Measurements from ENCODE around the gene TXNL1. TPM values are rescaled to one million over a fixed set of nuclear protein-coding genes. Genes with fewer than 3 reads are reported as not detected.
A peak's percentile ranks its signal among the peaks of the same experiment; 100 is the strongest.
"Not testable (repeated sequence)": the region's sequence is repeated elsewhere in the genome, so short reads cannot be mapped to it uniquely, and the experiment has no call there.

The TXNL1 gene
- total RNA-seq, 1 experiment from 2014 or later = 86.6 TPM

DNA sequence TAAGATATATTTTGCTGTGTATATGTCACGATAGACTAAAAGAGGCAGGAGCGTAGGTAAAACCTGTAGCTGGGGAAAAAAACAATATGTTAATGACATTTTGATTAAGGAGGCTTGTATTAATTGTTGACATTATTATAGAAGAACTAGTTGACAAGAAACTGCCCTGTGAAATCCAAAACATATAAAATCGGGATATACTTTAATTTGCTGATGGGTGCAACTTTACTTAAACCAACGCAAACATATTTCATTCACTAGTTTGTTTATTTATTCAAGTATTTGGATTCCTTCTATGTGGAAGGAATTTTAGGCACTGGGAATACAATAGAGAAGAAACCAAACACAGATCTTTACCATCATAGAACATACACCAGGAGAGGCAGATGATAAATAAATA lies 20.7 kb upstream of the TXNL1 start:
- Mint-ChIP-seq H3K4me1 (ENCODE audit: insufficient read depth, unreplicated experiment) (no peaks in the 10 kb centered on the region), H3K36me3 (ENCODE audit: insufficient read depth, unreplicated experiment) (no peaks in the 10 kb centered on the region), H3K27me3 (ENCODE audit: insufficient read depth, unreplicated experiment) (no peaks in the 10 kb centered on the region), H3K27ac (ENCODE audit: low read depth, unreplicated experiment) (no peak overlapping the region), H3K4me3 (ENCODE audit: unreplicated experiment) (no peak overlapping the region), H3K9me3 (ENCODE audit: unreplicated experiment) (no peaks in the 10 kb centered on the region)
- intact Hi-C loops (cut with micrococcal nuclease) = no loop called here
- CTCF ChIA-PET = no interaction called here
- BruUV-seq (replicated peaks) = no TSS peak
- TF ChIP-seq, protein P1, sequence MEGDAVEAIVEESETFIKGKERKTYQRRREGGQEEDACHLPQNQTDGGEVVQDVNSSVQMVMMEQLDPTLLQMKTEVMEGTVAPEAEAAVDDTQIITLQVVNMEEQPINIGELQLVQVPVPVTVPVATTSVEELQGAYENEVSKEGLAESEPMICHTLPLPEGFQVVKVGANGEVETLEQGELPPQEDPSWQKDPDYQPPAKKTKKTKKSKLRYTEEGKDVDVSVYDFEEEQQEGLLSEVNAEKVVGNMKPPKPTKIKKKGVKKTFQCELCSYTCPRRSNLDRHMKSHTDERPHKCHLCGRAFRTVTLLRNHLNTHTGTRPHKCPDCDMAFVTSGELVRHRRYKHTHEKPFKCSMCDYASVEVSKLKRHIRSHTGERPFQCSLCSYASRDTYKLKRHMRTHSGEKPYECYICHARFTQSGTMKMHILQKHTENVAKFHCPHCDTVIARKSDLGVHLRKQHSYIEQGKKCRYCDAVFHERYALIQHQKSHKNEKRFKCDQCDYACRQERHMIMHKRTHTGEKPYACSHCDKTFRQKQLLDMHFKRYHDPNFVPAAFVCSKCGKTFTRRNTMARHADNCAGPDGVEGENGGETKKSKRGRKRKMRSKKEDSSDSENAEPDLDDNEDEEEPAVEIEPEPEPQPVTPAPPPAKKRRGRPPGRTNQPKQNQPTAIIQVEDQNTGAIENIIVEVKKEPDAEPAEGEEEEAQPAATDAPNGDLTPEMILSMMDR (IDR thresholded peaks at IDR 0.05; ENCODE audit: unreplicated experiment) = no peak
- POLR2A ChIA-PET = no interaction called here
- DNase-seq (ENCODE audit: unreplicated experiment) = no peak

DNA sequence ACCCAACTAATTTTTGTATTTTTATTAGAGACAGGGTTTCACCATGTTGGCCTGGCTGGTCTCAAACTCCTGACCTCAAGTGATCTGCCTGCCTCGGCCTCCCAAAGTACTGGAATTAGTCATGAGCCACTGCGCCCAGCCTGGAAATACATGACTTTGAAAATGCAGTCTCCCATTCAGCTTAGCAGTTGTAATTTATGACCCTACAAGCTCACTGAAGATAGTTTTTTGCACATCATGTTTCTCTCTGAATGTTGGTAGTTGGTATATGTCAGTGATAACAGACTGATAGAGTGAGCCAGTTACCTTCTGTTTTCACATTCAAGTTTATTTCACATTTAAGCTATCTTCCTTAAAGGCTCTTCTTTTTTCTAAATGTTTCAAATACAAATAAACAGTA lies 19.9 kb upstream of the TXNL1 start:
- H3K4me1 Mint-ChIP-seq (ENCODE audit: insufficient read depth, unreplicated experiment) = peaks cover 7% of the 10 kb centered on the region
- TF ChIP-seq, protein P1 (IDR thresholded peaks at IDR 0.05; ENCODE audit: unreplicated experiment) = no peak
- intact Hi-C loops (cut with micrococcal nuclease) = no loop called here
- H3K27ac Mint-ChIP-seq (ENCODE audit: low read depth, unreplicated experiment) = no peak overlapping the region
- H3K9me3 Mint-ChIP-seq (ENCODE audit: unreplicated experiment) = no peaks in the 10 kb centered on the region
- no peak for DNase-seq (ENCODE audit: unreplicated experiment)
- no peaks in the 10 kb centered on the region for H3K27me3 Mint-ChIP-seq (ENCODE audit: insufficient read depth, unreplicated experiment)
- POLR2A ChIA-PET = interaction anchor here (0.9 kb wide), 1 partner anchor 11 kb away, joined by 3 read pairs; no protein-coding TSS in a partner anchor
- H3K4me3 Mint-ChIP-seq (ENCODE audit: unreplicated experiment) = no peak overlapping the region
- CTCF ChIA-PET = interaction anchor here (1.0 to 1.1 kb wide), 2 partner anchors 10 to 43 kb away, joined by 3 to 6 read pairs; no protein-coding TSS in a partner anchor
- no TSS peak for BruUV-seq (replicated peaks)
- H3K36me3 Mint-ChIP-seq (ENCODE audit: insufficient read depth, unreplicated experiment) = no peaks in the 10 kb centered on the region

DNA sequence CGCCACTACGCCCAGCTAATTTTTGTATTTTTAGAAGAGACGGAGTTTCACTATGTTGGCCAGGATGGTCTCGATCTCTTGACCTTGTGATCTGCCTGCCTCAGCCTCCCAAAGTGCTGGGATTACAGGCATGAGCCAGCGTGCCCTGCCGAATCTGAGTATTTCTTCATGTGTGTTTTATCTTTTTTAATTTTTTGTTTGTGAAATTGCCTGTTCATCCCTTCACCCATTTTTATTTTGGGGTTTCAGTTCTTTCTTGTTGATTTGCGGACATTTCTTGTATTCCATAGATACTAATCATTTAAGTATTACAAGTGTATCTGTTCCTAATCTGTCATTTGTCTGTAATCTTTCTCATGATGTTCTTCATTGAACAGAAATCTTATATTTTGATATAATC lies 15.9 kb upstream of the TXNL1 start:
- POLR2A ChIA-PET = not testable (repeated sequence)
- CTCF ChIA-PET = interaction anchor here (1.0 kb wide), 1 partner anchor 1419 kb away, joined by 3 read pairs; no protein-coding TSS in a partner anchor

DNA sequence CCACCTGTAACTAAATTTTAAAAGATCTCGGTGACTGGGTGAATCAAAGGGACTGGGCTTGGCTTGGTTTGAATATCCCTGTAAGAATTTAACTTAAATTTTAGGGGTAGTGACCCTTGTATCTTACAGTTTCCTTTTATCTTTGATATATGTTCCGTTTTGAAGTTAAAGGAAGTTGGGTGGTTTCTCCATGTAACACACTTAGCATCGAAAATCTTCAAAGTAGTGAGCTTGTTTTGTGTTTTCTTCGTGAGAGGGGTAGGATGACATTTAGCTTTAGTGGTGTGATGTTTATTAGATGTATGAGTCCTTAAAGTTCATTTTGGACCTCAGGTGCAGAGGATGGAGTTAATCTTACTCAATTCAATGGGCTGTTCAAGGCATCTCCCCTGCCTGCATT lies 14.4 kb upstream of the TXNL1 start:
- POLR2A ChIA-PET = interaction anchor here (4.2 kb wide), 1 partner anchor 13 kb away, joined by 71 read pairs; the partner anchor contains the start of gene TXNL1
- Mint-ChIP-seq H3K4me3 (ENCODE audit: unreplicated experiment) (peak overlapping the region; percentile 2), H3K4me1 (ENCODE audit: insufficient read depth, unreplicated experiment) (peaks cover 19% of the 10 kb centered on the region), H3K36me3 (ENCODE audit: insufficient read depth, unreplicated experiment) (no peaks in the 10 kb centered on the region), H3K9me3 (ENCODE audit: unreplicated experiment) (no peaks in the 10 kb centered on the region), H3K27me3 (ENCODE audit: insufficient read depth, unreplicated experiment) (no peaks in the 10 kb centered on the region), H3K27ac (ENCODE audit: low read depth, unreplicated experiment) (no peak overlapping the region)
- DNase-seq (ENCODE audit: unreplicated experiment) = no peak
- CTCF ChIA-PET = no interaction called here
- intact Hi-C loops (cut with micrococcal nuclease) = no loop called here
- TF ChIP-seq, protein P1 (IDR thresholded peaks at IDR 0.05; ENCODE audit: unreplicated experiment) = no peak
- no TSS peak for BruUV-seq (replicated peaks)

More for the DNA sequence above, 15.9 kb upstream of the TXNL1 start:
- H3K4me3 Mint-ChIP-seq (ENCODE audit: unreplicated experiment); H3K27ac Mint-ChIP-seq (ENCODE audit: low read depth, unreplicated experiment); H3K9me3 Mint-ChIP-seq (ENCODE audit: unreplicated experiment); DNase-seq (ENCODE audit: unreplicated experiment); BruUV-seq (replicated peaks); intact Hi-C loops (cut with micrococcal nuclease); H3K27me3 Mint-ChIP-seq (ENCODE audit: insufficient read depth, unreplicated experiment); H3K36me3 Mint-ChIP-seq (ENCODE audit: insufficient read depth, unreplicated experiment): not testable (repeated sequence)
- H3K4me1 Mint-ChIP-seq (ENCODE audit: insufficient read depth, unreplicated experiment) = peaks cover 19% of the 10 kb centered on the region

DNA sequence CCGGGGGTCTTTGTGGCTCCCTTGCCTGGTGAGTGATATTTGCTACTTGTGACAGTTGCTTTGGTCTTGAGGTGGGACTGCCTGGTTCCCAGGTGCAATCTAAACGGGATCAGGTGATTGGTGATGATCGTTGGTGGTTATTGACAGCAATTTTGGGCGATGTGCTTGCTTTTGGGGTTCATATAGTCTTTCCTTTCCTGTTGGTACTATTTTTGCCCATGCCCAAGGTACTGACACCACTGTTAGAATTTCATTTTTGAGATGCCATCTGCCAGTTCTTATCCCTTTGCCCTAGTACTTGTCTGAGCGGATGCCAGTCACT lies 13.3 kb upstream of the TXNL1 start:
- no peak for DNase-seq (ENCODE audit: unreplicated experiment)
- ChIA-PET CTCF (interaction anchor here (0.6 kb wide), 1 partner anchor 820 kb away, joined by 3 read pairs; no protein-coding TSS in a partner anchor), POLR2A (interaction anchor here (1.0 to 4.2 kb wide), 2 partner anchors 12 to 40 kb away, joined by 3 to 71 read pairs; partner anchors contain the start of gene TXNL1)
- intact Hi-C loops (cut with micrococcal nuclease) = no loop called here
- H3K27me3 Mint-ChIP-seq (ENCODE audit: insufficient read depth, unreplicated experiment) = no peaks in the 10 kb centered on the region
- H3K9me3 Mint-ChIP-seq (ENCODE audit: unreplicated experiment) = no peaks in the 10 kb centered on the region
- peak overlapping the region; percentile 77 for H3K4me3 Mint-ChIP-seq (ENCODE audit: unreplicated experiment)
- BruUV-seq (replicated peaks) = TSS peak; percentile 45
- no peaks in the 10 kb centered on the region for H3K36me3 Mint-ChIP-seq (ENCODE audit: insufficient read depth, unreplicated experiment)
- TF ChIP-seq, protein P1 (IDR thresholded peaks at IDR 0.05; ENCODE audit: unreplicated experiment) = no peak
- peaks cover 19% of the 10 kb centered on the region for H3K4me1 Mint-ChIP-seq (ENCODE audit: insufficient read depth, unreplicated experiment)
- H3K27ac Mint-ChIP-seq (ENCODE audit: low read depth, unreplicated experiment) = no peak overlapping the region

All from MCF 10A (cell line).